ENCODE results near the gene ZNF780B.
"Not testable (repeated sequence)": the region's sequence is repeated elsewhere in the genome, so short reads cannot be mapped to it uniquely, and the experiment has no call there.

Gene ZNF780B

DNA sequence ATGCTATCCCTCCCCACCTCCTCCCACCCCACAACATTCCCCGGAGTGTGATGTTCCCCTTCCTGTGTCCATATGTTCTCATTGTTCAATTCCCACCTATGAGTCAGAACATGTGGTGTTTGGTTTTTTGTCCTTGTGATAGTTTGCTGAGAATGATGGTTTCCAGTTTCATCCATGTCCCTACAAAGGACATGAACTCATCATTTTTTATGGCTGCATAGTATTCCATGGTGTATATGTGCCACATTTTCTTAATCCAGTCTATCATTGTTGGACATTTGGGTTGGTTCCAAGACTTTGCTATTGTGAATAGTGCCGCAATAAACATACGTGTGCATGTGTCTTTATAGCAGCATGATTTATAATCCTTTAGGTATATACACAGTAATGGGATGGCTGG, 18.0 kb downstream of the ZNF780B start:
- not testable (repeated sequence) for DNase-seq (ENCODE audit: low read depth in 2 of 2)

DNA sequence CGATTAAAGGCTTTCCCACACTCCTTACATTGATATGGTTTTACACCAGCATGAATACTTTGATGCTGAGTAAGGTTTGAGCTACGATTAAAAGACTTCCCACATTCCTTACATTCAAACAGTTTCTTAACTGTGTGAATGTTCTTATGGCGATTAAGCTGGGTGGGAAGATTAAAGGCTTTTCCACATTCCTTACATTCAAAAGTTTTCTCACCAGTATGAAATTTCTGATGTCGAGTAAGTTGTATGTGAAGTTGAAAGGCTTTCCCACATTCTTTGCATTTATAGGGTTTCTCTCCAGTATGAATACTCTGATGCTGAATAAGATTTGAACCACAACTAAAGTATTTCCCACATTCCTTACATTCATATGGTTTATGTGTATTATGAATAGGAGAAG, 20.0 kb downstream of the ZNF780B start:
- no peak for DNase-seq (ENCODE audit: low read depth in 2 of 2)

DNA sequence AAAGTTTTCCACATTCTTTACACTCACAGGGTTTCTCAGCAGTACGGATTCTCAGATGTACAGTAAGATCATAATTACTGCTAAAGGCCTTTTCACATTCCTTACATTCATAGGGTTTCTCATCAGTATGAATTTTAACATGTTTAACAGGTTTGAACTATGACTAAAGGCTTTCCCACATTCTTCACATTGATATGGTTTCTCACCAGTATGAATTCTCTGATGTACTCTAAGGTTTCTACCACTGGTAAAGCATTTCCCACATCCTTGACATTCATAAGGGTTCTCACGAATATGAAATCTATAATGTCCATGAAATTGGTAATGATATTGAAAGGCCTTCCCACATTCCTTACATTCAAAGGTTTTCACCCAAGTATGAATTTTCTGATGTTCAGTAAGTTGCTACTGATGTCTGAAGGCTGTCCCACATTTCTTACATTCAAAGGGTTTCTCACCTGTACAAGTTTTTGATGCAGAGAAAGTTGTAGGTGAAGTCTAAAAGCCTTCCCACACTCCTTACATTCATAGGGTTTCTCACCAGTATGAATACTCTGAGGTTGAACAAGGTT, 22.0 kb downstream of the ZNF780B start:
- no peak for DNase-seq (ENCODE audit: low read depth in 2 of 2)

DNA sequence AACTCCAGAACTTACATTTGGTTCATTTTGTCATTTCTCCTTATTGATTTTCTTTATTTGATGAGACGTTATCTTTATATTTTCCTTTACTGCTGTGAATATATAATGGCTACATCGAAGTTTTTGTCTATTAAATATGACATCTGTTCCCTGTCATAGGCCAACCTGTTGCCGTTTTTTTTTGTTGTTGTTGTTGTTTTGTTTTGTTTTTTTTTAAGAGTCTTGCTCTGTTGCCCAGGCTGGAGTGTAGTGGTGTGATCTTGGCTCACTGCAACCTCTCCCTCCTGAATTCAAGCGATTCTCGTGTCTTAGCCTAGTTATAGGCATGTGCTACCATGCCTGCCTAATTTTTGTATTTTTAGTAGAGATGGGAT, 29.4 kb downstream of the ZNF780B start:
- DNase-seq (ENCODE audit: low read depth in 2 of 2), result no peak

DNA sequence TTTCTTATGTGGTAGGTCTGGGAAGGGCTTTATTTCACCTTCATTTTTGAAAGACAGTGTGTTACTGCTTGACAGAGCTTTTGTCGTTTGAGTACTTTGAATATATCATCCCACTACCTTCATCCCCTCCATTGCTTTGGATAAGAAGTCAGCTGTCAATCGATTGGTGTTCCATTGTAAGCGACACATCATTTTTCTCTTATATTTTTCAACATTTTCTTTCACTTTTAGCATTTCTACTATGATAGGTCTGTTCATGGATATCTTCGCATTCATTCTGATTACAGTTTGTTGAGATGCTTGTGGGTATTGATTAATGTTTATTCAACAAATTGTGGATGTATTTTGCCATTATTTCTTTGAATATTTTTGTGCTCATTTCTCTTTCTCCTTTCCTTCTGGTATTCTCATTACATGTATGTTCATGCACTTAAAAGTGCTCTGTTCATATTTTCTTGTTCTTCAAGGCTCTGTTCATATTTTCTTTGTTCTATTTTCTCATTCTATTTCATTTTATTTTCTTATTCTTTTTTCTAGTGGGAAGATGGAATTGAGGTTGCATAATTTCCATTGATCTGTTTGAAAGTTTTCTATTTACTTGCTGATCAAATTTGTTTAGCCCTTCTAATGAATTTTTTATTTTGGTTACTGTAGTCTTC, 30.0 kb downstream of the ZNF780B start:
- DNase-seq (ENCODE audit: low read depth in 2 of 2), result no peak

DNA sequence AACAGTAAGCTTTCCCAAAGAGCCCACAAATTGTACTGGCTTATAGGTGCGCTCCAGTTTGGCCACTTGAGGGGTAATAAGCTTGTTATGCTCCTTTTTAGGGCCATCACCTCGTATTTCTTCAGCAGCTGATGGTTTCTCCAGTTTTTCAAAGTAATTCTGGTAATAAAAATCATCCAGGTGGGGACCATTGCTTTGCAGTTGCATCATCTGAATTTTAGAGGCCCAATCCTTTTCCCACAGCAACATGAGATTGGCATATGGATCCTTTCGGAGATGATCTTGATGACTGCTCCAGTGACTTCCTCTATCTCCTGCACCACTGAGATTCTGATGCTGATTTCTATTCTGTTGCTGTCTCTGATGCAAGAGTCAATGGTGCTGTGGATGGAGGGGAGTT, 32.1 kb downstream of the ZNF780B start:
- DNase-seq (ENCODE audit: low read depth in 2 of 2), result no peak

DNA sequence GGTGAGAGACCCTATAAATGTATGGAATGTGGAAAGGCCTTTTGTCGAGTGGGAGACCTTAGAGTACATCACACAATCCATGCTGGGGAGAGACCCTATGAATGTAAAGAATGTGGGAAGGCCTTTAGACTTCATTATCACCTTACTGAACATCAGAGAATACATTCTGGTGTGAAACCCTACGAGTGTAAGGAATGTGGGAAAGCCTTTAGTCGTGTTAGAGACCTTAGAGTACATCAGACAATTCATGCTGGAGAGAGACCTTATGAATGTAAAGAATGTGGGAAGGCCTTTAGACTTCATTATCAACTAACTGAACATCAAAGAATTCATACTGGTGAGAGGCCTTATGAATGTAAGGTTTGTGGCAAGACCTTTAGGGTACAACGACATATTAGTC, 42.0 kb downstream of the ZNF780B start:
- DNase-seq (ENCODE audit: low read depth in 2 of 2), result no peak

DNA sequence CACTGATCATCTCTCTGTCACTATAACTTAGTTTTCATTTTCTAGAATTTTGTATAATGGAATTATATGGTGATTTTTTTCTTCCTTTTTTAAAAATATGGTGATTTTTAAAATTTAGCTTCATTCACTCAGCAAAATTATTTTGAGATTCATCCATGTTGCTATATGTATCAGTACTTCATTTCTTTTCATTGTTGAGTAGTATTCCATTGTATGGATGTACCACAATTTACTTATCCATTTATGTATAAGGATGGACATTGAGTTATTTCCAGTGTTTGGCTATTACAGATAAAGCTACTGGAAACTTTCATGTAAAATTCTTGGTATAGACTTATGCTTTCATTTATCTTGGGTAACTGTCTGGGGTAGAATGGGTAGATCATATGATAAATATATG, 46.4 kb downstream of the ZNF780B start:
- no peak for DNase-seq (ENCODE audit: low read depth in 2 of 2)

DNA sequence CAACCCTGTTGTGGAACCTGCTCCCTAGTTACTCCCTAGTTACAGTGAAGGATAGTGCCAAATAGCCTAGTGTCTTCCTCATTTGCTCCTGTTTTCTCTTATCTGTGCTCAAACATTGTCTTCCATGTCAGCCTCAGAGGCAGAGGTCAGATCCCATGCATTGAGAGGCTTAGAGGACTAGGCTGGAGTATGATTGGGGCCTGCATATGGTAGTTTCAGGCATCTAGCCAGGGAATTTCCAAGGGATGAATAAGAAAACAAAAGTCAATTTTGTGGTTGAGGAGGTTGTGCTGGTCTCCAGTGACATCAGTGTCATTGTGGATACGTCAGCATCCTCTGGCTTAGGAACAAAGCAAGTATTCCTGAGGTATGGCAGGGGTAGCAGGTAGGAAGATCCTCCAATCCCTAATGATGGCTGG, 49.7 kb downstream of the ZNF780B start:
- DNase-seq (ENCODE audit: low read depth in 2 of 2), result no peak

DNA sequence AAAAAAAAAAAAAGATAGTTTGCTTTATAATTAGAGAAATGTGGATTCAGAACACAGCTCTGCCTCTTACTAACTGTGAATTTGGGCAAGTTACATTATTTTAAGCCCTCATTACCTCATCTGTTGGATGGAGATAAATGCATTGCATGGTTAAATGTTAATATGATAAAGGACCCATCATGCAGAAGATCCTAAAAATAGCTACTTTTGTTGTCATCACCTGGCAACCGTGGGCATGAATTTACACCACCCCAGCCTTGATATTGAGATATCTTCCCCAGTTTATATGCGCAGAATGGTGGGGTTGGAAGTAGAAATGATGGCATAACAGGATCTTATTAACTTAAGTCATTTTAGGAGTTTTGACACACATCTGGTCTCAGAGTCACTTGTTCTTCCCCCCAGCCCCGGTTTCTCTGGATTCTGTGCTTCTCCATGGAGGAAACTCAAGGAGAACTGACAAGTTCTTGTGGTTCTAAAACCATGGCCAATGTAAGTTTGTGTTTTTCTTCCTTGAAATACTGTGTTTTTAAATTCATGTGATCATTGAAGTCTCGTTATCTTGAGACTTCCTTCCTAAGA, 50.2 kb downstream of the ZNF780B start:
- no peak for DNase-seq (ENCODE audit: low read depth in 2 of 2)

DNA sequence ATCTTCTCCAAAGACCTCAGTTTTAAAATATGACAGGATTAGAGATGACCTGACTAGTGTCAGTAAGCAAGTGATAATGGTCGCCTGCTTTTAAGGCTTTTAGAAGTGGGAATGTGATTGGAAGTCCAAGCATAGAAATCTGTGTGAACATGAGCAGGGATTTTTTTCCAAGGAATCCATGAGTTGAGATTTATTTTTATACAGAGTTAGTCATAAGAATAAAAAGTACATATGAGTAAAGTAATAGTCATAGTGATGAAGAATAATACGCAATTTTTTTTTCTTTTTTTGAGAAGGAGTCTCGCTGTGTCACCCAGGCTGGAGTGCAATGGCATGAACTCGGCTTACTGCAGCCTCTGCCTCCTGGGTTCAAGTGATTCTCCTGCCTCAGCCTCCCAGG, 57.5 kb downstream of the ZNF780B start:
- no peak for DNase-seq (ENCODE audit: low read depth in 2 of 2)

DNA sequence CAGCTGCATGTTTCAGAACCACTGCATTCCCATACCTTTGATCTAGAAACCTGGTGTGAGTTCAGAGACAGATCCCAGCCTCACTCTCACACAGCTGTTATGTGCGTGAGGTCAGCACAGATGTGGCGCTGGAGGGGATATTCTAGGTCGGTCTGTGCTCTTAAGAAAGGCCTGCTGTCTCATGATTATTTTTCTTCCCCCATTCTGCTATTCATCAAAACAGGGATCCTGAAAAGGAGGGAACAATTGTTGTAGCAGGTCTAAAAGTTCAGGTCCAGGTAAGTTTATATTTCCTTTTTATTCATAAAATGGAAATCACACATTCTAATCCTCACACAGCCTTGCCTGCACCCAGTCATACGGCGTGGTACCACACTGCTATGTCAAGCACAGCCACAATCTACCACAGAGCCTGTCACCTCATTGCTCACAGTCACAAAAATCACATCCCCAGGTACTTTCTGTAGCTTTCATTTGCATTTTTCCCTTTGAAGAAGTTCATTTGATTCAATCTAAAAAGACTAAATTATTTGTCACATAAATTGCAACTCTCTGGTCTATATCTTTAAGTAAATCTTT, 58.3 kb downstream of the ZNF780B start:
- DNase-seq (ENCODE audit: low read depth in 2 of 2), result no peak

DNA sequence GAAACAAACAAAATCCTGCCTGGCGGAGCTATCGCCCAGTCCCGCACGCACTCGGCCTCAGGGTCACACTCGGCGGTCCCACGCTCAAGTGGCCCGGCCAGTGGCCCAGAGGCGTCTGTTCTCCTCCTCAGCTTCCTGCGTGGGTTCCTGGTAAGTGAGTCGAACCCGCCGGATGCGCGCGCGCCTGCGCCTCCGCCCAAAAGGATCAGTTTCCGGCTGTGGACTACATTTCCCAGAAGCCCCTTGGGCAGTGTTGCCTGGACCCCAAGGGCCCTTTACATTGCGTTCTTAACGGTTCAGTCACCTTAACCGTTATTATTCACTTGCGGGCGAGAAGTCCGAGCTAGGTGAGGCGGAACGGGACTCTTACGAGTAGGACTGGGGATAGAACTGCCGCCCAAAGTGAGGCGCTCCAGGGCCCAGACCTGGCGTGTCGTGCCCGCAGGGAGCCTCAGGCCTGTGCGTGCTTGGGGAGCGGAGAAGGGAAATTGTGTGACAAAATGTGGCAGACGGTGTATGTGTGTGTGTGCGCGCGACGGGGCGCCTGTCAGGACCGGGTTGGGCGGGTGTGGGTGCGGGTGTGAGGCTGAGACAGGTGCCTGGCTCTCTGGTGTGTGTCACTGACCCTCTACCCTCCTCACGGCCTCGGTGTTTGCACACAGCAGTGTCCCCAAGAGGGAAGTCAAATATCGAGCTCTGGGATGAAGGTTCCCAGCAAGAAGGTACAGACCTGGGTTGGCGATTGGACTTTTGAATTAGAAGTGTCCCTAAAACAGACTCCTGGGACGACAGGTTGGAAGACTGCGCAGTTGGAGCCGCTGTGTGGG, 59.0 kb downstream of the ZNF780B start, which contains the start of gene ZNF546:
Gene ZNF546 (plus strand): TSS at position 250 of the 827 bp plus-strand sequence. CDS start 1,267 bp downstream, outside the sequence.
- peak; percentile 82 to 84 for DNase-seq (ENCODE audit: low read depth in 2 of 2)

DNA sequence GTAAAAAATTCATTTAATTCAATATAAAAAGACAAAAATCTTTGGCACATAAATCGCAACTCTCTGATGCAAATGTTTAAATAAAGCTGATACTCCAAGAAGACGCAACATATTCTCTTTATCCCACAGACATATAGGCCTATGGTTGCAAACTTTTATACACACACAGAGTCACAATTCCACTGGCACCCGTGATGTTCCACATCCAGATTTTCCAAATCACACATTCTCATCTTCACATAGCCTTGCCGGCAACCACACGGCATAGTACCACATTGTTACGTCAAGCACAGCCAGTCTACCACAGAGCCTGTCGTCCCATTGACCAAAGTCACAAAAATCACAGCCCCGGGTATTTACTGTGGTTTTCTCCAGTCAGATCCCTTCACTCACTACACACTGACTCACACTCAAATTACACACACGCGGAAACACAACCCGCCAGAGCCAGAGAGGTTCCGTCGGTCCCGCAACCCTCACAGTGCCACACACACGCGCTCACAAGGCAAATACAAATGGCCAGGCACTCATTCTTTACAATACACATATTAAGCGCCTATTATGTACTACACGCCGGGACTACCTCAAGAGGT, 59.7 kb downstream of the ZNF780B start:
- peak in 1 of 2 donors; percentile 7 for DNase-seq (ENCODE audit: low read depth in 2 of 2)

DNA sequence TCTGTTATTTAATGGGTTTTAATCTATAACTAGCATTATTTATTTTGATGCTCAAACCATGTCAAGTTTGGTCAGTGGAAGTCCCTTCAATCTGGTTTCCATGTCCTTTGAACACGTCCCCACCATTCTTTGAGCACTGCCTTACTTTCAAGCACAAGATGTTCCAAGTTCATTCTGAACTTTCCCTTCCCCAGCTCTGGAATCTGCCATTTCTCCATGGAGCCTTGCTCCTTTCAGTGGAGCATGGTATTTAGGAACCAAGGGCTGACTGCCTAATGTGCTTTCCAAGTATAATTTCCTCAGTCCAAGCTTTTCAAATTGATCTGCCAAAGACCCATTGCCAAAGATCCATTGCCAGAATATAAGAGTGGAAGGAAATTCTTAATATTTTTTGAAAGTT, 60.2 kb downstream of the ZNF780B start:
- DNase-seq (ENCODE audit: low read depth in 2 of 2), result no peak

DNA sequence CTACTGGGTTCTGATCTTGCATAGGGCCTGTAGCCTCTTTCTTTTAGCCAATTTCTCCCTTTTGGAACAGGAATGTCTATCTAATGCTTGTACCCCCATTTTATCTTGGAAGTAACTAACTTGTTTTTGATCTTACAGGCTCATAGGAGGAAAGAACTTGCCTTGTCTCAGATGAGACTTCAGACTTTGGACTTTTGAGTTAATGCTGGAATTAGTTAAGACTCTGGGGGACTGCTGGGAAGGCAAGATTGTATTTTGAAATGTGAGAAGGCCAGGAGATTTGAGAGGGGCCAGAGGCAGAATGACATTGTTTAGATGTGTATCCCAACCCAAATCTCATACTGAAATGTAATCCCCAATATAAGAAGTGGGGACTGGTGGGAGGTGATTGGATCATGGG, 61.7 kb downstream of the ZNF780B start:
- no peak for DNase-seq (ENCODE audit: low read depth in 2 of 2)

DNA sequence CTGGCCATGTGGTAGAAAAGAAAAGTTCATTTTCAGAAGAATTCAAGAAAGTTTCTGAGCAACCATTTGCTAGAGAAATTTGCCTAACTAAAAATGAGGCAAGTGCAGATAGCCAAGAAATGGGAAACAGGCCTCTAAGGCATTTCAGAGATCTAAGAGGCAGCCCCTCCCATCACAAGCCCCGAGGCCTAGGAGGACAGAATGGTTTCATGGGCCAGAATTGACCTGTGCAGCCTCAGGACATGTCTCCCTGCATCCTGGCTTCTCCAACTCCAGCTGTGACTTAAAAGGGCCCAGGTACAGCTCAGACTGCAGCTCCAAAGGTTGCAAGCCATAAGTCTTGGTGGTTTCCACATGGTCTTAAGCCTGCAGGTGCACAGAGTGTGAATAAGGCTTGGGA, 62.4 kb downstream of the ZNF780B start:
- DNase-seq (ENCODE audit: low read depth in 2 of 2), result no peak

DNA sequence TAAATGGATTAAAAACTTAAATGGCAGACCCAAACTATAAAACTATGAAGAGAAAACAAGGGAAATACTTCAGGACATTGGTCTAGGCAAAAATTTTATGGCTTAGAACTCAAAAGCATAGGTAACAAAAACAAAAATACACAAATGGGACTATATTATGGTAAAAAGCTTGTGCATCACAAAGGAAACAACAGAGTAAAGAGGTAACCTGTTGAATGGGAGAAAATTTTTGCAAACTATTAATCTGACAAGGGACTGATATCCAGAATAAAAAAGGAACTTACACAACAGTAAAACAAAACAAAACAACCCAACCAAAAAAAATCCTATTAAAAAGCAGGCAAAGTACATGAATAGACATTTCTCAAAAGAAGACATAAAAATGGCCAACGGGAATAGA, 68.4 kb downstream of the ZNF780B start:
- no peak for DNase-seq (ENCODE audit: low read depth in 2 of 2)

DNA sequence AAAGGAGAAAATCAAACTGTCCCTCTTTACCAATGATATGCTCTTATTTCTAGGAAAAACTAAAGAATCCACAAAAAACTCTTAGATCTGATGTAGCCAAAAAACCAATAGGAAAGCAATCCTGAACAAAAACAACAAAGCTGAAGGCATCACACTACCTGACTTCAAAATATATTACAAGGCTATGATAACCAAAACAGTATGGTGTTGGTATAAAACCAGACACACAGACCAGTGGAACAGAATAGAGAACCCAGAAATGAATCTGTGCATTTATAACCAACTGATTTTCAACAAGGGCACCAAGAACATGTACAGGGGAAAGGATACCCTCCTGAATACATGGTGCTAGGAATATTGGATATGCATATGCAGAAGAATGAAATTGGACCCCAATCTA, 68.9 kb downstream of the ZNF780B start:
- DNase-seq (ENCODE audit: low read depth in 2 of 2), result no peak

DNA sequence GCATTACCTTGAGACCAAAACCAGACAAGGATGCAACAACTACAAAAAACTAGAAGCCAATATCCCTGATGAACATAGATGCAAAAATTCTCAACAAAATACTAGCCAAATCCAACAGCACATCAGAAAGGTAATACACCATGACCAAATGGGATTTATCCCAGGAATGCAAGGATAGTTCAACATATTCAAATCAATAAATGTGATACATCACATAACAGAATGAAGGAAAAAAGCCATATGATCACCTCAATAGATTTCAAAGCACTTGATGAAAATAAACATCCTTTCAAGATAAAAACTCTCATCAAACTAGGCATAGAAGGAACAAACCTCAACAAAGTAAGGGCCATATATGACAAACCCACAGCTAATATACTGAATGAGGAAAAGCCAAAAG, 69.4 kb downstream of the ZNF780B start:
- DNase-seq (ENCODE audit: low read depth in 2 of 2), result no peak

DNA sequence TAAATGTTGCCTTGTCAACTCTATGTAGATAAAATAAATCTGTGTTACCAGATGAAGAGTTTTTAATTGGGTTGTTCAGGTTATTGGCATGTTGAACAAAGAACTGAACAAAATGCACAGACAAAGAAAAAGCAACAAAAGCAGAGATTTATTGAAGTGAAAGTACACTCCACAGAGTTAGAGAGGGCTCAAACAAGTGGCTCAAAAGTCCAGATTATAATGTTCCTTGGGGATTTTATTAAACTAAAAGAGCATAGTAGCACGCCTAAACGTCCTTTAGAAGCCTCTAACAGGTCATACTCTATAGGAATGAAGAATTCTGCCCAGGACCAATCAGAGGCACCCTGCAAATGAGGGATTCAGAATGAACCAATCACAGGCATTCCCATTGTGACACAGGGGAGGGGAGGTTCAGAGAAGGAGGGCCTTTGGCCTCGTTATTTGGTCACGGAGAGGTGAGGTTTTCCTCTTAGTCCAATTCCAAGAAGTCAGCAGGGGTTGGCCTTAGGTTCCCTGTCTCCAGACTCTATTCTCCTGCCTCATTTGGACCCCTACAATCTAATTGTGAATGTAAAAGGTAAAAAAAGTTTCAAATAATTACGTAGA, 72.2 kb downstream of the ZNF780B start:
- DNase-seq (ENCODE audit: low read depth in 2 of 2), result no peak

All from stimulated activated CD8-positive, alpha-beta memory T cell treated with anti-CD3 and anti-CD28 coated beads, Interleukin-7, amount 100 ng/mL, for 1 hour (primary cell).